Parathyroid adenoma (tissue), 2 donors: Measurements from ENCODE around the gene PRRC2B.
"Not testable (repeated sequence)": the region's sequence is repeated elsewhere in the genome, so short reads cannot be mapped to it uniquely, and the experiment has no call there.

ENCODE experiments used
- H2AFZ ChIP-seq: fragments of 300-600 bp; sonication (generic); one replicate; pipeline ENCODE4 v1.7.0; 2017; ENCODE audit warnings: antibody characterized with exemption, mild to moderate bottlenecking
- H3K27ac ChIP-seq: fragments of 300-600 bp; sonication (generic); one replicate; pipeline ENCODE4 v1.7.0; 2017
- H3K27me3 ChIP-seq: fragments of 300-600 bp; sonication (generic); one replicate; pipeline ENCODE4 v1.7.0; 2017; ENCODE audit warnings: low read length; ENCODE audit not compliant: control insufficient read depth, insufficient read depth
- H3K36me3 ChIP-seq: fragments of 300-600 bp; sonication (generic); one replicate; pipeline ENCODE4 v1.7.0; 2017; ENCODE audit warnings: low read length; ENCODE audit not compliant: control insufficient read depth, insufficient read depth
- H3K4me1 ChIP-seq: fragments of 300-600 bp; sonication (generic); one replicate; pipeline ENCODE4 v1.7.0; 2017; ENCODE audit warnings: control low read depth
- H3K4me2 ChIP-seq: fragments of 300-600 bp; sonication (generic); one replicate; pipeline ENCODE4 v1.7.0; 2017; ENCODE audit warnings: low read length
- H3K4me3 ChIP-seq: fragments of 300-600 bp; sonication (generic); one replicate; pipeline ENCODE4 v1.7.0; 2017; ENCODE audit warnings: low read depth, low read length
- H3K79me2 ChIP-seq: fragments of 300-600 bp; sonication (generic); one replicate; pipeline ENCODE4 v1.7.0; 2017; ENCODE audit warnings: control low read depth
- H3K9ac ChIP-seq: fragments of 300-600 bp; sonication (generic); one replicate; pipeline ENCODE4 v1.7.0; 2017; ENCODE audit warnings: mild to moderate bottlenecking
- H3K9me3 ChIP-seq: fragments of 300-600 bp; sonication (generic); one replicate; pipeline ENCODE4 v1.7.0; 2017; ENCODE audit warnings: low read length; ENCODE audit not compliant: control insufficient read depth
- CTCF ChIP-seq: fragments of 300-600 bp; sonication (generic); IDR thresholded peaks from one replicate; pipeline ENCODE4 v1.7.0; 2017; ENCODE audit warnings: antibody characterized with exemption, mild to moderate bottlenecking
- donor health status: primary hyperparathyroidism.

Gene PRRC2B

DNA sequence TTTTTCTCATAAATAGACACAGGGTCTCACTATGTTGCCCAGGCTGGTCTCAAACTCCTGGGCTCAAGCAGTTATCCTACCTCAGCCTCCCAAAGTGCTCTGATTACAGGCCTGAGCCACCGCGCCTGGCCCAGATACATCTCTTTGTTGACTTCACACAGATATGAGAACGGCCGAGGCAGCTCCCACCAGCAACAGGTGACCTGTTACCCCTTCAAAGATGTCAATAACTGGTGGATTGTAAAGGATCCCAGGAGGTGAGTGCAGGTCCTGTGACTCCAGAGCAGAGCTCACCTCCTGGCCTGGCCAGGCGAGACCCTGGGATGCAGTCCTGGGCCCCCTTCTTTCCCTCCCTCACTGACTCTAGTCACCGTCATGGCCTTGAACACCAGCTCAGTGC, 118.0 kb downstream of the PRRC2B start:
- Histone ChIP-seq H3K4me3 (no peak overlapping the region), H3K4me2 (no peak overlapping the region), H3K36me3 (no peaks in the 10 kb centered on the region), H3K9me3 (no peaks in the 10 kb centered on the region), H2AFZ (no peak overlapping the region), H3K27me3 (no peaks in the 10 kb centered on the region), H3K27ac (no peak overlapping the region), H3K79me2 (no peaks in the 10 kb centered on the region), H3K4me1 (no peaks in the 10 kb centered on the region), H3K9ac (no peak overlapping the region)
- no peak for TF ChIP-seq CTCF

DNA sequence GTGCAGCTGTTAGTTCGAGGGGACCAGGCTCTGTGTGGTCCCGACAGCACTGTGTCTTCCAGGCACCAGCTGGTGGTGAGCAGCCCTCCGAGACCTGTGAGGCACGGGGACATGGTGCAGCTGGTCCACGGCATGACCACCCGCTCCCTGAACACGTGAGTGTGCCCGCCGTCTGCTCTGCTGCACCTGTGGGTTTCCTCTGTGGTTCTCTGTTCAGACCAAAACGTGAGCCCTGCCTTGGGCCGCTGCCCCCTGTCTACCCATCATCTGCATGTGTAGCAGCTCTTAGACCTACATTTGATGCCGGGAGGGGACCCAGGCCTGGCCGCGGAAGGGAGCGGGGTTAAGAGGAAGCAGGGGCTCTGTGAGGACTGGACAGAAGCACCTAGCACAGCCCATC, 119.3 kb downstream of the PRRC2B start:
- H3K4me1 ChIP-seq, result no peaks in the 10 kb centered on the region
- no peak overlapping the region for H3K4me3 ChIP-seq
- no peak overlapping the region for H2AFZ ChIP-seq
- no peaks in the 10 kb centered on the region for H3K79me2 ChIP-seq
- no peak overlapping the region for H3K27ac ChIP-seq
- H3K4me2 ChIP-seq, result no peak overlapping the region
- H3K36me3 ChIP-seq, result no peaks in the 10 kb centered on the region
- H3K9me3 ChIP-seq, result no peaks in the 10 kb centered on the region
- H3K9ac ChIP-seq, result no peak overlapping the region
- no peak for TF ChIP-seq CTCF
- H3K27me3 ChIP-seq, result no peaks in the 10 kb centered on the region

- not testable (repeated sequence) for H3K79me2 ChIP-seq, H2AFZ ChIP-seq, H3K9ac ChIP-seq, H3K4me3 ChIP-seq, H3K4me2 ChIP-seq, H3K27ac ChIP-seq, H3K27me3 ChIP-seq, H3K36me3 ChIP-seq, H3K4me1 ChIP-seq, H3K9me3 ChIP-seq
Measured at GRCh38 chr9:131515559-131516031, 121.7 kb downstream of the PRRC2B start.

DNA sequence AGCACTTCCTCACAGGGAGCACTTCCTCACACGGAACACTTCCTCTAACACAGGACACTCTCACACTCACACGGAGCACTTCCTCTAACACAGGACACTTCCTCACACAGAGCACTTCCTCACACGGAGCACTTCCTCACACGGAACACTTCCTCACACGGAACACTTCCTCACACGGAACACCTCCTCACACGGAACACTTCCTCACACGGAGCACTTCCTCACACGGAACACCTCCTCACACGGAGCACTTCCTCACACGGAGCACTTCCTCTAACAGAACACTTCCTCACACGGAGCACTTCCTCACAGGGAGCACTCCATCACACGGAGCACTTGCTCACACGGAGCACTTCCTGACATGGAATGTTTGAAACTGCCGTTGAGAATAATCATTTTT, 122.2 kb downstream of the PRRC2B start:
- no peak overlapping the region for H3K27ac ChIP-seq
- H3K27me3 ChIP-seq, result no peaks in the 10 kb centered on the region
- no peaks in the 10 kb centered on the region for H3K79me2 ChIP-seq
- H3K9me3 ChIP-seq, result no peaks in the 10 kb centered on the region
- H3K4me3 ChIP-seq, result no peak overlapping the region
- H3K4me1 ChIP-seq, result no peaks in the 10 kb centered on the region
- H3K36me3 ChIP-seq, result no peaks in the 10 kb centered on the region
- no peak for TF ChIP-seq CTCF
- no peak overlapping the region for H3K9ac ChIP-seq
- no peak overlapping the region for H2AFZ ChIP-seq
- no peak overlapping the region for H3K4me2 ChIP-seq

- Histone ChIP-seq H3K27me3 (no peaks in the 10 kb centered on the region), H3K4me3 (no peak overlapping the region), H3K9ac (no peak overlapping the region), H3K79me2 (no peaks in the 10 kb centered on the region), H2AFZ (no peak overlapping the region), H3K9me3 (no peaks in the 10 kb centered on the region), H3K27ac (no peak overlapping the region), H3K36me3 (no peaks in the 10 kb centered on the region), H3K4me2 (no peak overlapping the region), H3K4me1 (no peaks in the 10 kb centered on the region)
- TF ChIP-seq CTCF, result no peak
Measured at GRCh38 chr9:131516930-131517329, 123.0 kb downstream of the PRRC2B start.
